Measurements from ENCODE around the gene AKR1C1. TPM values are rescaled to one million over a fixed set of nuclear protein-coding genes. Genes with fewer than 3 reads are reported as not detected.
"Not testable (repeated sequence)": the region's sequence is repeated elsewhere in the genome, so short reads cannot be mapped to it uniquely, and the experiment has no call there.

The AKR1C1 gene
- total RNA-seq, 2 donors from 2014 or later: 35.5 to 61.5 TPM

GRCh38 chr10:5008857-5009548 is 45.8 kb downstream of the AKR1C1 start:
- DNase-seq (ENCODE audit: low spot score); intact Hi-C loops (cut with DNase I): not testable (repeated sequence)

- intact Hi-C loops (cut with DNase I); DNase-seq (ENCODE audit: low spot score): not testable (repeated sequence)
Measured at GRCh38 chr10:5010043-5010442, 46.8 kb downstream of the AKR1C1 start.

- intact Hi-C loops (cut with DNase I); DNase-seq (ENCODE audit: low spot score): not testable (repeated sequence)
Measured at GRCh38 chr10:5011392-5011791, 48.2 kb downstream of the AKR1C1 start.

- intact Hi-C loops (cut with DNase I): no loop called here
- DNase-seq (ENCODE audit: low spot score): no peak
Measured at GRCh38 chr10:5012595-5012994, 49.4 kb downstream of the AKR1C1 start.

GRCh38 chr10:5013385-5013784 is 50.2 kb downstream of the AKR1C1 start:
- DNase-seq (ENCODE audit: low spot score): no peak
- intact Hi-C loops (cut with DNase I): no loop called here

GRCh38 chr10:5014200-5014910 is 51.1 kb downstream of the AKR1C1 start:
- intact Hi-C loops (cut with DNase I); DNase-seq (ENCODE audit: low spot score): not testable (repeated sequence)

GRCh38 chr10:5014936-5015335 is 51.7 kb downstream of the AKR1C1 start:
- DNase-seq (ENCODE audit: low spot score): no peak
- intact Hi-C loops (cut with DNase I): no loop called here

- intact Hi-C loops (cut with DNase I): no loop called here
- no peak for DNase-seq (ENCODE audit: low spot score)
Measured at GRCh38 chr10:5018134-5018533, 54.9 kb downstream of the AKR1C1 start.

- DNase-seq (ENCODE audit: low spot score): peak; percentile 77
- intact Hi-C loops (cut with DNase I): not testable (repeated sequence)
Measured at GRCh38 chr10:5018671-5019277, 55.6 kb downstream of the AKR1C1 start.

GRCh38 chr10:5019770-5020612 is 56.8 kb downstream of the AKR1C1 start:
- DNase-seq (ENCODE audit: low spot score); intact Hi-C loops (cut with DNase I): not testable (repeated sequence)

GRCh38 chr10:5021624-5022290 is 58.5 kb downstream of the AKR1C1 start:
- intact Hi-C loops (cut with DNase I); DNase-seq (ENCODE audit: low spot score): not testable (repeated sequence)

GRCh38 chr10:5023177-5023805 is 60.1 kb downstream of the AKR1C1 start:
- no peak for DNase-seq (ENCODE audit: low spot score)
- intact Hi-C loops (cut with DNase I): no loop called here

- DNase-seq (ENCODE audit: low spot score); intact Hi-C loops (cut with DNase I): not testable (repeated sequence)
Measured at GRCh38 chr10:5025461-5025881, 62.3 kb downstream of the AKR1C1 start.

- no peak for DNase-seq (ENCODE audit: low spot score)
- intact Hi-C loops (cut with DNase I): no loop called here
Measured at GRCh38 chr10:5030989-5031388, 67.8 kb downstream of the AKR1C1 start.

- intact Hi-C loops (cut with DNase I); DNase-seq (ENCODE audit: low spot score): not testable (repeated sequence)
Measured at GRCh38 chr10:5031588-5031987, 68.4 kb downstream of the AKR1C1 start.

GRCh38 chr10:5032444-5032843 is 69.2 kb downstream of the AKR1C1 start:
- DNase-seq (ENCODE audit: low spot score); intact Hi-C loops (cut with DNase I): not testable (repeated sequence)

All from posterior vena cava (tissue), 2 donors.